ENCODE results near the gene AP2A2. TPM values are rescaled to one million over a fixed set of nuclear protein-coding genes. Genes with fewer than 3 reads are reported as not detected.

Gene AP2A2
- total RNA-seq, 1 donor from 2014 or later: 69.7 TPM

GRCh38 chr11:1003159-1003558, 77.5 kb downstream of the AP2A2 start:
- TF ChIP-seq, protein P1, sequence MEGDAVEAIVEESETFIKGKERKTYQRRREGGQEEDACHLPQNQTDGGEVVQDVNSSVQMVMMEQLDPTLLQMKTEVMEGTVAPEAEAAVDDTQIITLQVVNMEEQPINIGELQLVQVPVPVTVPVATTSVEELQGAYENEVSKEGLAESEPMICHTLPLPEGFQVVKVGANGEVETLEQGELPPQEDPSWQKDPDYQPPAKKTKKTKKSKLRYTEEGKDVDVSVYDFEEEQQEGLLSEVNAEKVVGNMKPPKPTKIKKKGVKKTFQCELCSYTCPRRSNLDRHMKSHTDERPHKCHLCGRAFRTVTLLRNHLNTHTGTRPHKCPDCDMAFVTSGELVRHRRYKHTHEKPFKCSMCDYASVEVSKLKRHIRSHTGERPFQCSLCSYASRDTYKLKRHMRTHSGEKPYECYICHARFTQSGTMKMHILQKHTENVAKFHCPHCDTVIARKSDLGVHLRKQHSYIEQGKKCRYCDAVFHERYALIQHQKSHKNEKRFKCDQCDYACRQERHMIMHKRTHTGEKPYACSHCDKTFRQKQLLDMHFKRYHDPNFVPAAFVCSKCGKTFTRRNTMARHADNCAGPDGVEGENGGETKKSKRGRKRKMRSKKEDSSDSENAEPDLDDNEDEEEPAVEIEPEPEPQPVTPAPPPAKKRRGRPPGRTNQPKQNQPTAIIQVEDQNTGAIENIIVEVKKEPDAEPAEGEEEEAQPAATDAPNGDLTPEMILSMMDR (IDR thresholded peaks at IDR 0.05): no peak
- Mint-ChIP-seq H3K4me3 (ENCODE audit: unreplicated experiment) (no peak overlapping the region), H3K27me3 (ENCODE audit: low read depth) (no peaks in the 10 kb centered on the region), H3K27ac (ENCODE audit: unreplicated experiment) (no peak overlapping the region), H3K9me3 (ENCODE audit: low read depth) (no peaks in the 10 kb centered on the region), H3K4me1 (ENCODE audit: low read depth) (peaks cover 3% of the 10 kb centered on the region), H3K36me3 (ENCODE audit: low read depth) (peaks cover 22% of the 10 kb centered on the region)
- no peak for DNase-seq (ENCODE audit: low spot score)

- no peak for DNase-seq (ENCODE audit: low spot score)
- H3K4me3 Mint-ChIP-seq (ENCODE audit: unreplicated experiment): no peak overlapping the region
- no peaks in the 10 kb centered on the region for H3K27me3 Mint-ChIP-seq (ENCODE audit: low read depth)
- no peaks in the 10 kb centered on the region for H3K9me3 Mint-ChIP-seq (ENCODE audit: low read depth)
- peaks cover 1% of the 10 kb centered on the region for H3K4me1 Mint-ChIP-seq (ENCODE audit: low read depth)
- no peak overlapping the region for H3K27ac Mint-ChIP-seq (ENCODE audit: unreplicated experiment)
- TF ChIP-seq, protein P1 (IDR thresholded peaks at IDR 0.05): no peak
- peaks cover 31% of the 10 kb centered on the region for H3K36me3 Mint-ChIP-seq (ENCODE audit: low read depth)
Measured at GRCh38 chr11:1005928-1006327, 80.3 kb downstream of the AP2A2 start.

GRCh38 chr11:1006762-1007161, 81.1 kb downstream of the AP2A2 start:
- peaks cover 26% of the 10 kb centered on the region for H3K36me3 Mint-ChIP-seq (ENCODE audit: low read depth)
- no peaks in the 10 kb centered on the region for H3K9me3 Mint-ChIP-seq (ENCODE audit: low read depth)
- no peak overlapping the region for H3K27ac Mint-ChIP-seq (ENCODE audit: unreplicated experiment)
- no peak overlapping the region for H3K4me3 Mint-ChIP-seq (ENCODE audit: unreplicated experiment)
- TF ChIP-seq, protein P1 (IDR thresholded peaks at IDR 0.05): no peak
- DNase-seq (ENCODE audit: low spot score): no peak
- no peaks in the 10 kb centered on the region for H3K4me1 Mint-ChIP-seq (ENCODE audit: low read depth)
- no peaks in the 10 kb centered on the region for H3K27me3 Mint-ChIP-seq (ENCODE audit: low read depth)

DNA sequence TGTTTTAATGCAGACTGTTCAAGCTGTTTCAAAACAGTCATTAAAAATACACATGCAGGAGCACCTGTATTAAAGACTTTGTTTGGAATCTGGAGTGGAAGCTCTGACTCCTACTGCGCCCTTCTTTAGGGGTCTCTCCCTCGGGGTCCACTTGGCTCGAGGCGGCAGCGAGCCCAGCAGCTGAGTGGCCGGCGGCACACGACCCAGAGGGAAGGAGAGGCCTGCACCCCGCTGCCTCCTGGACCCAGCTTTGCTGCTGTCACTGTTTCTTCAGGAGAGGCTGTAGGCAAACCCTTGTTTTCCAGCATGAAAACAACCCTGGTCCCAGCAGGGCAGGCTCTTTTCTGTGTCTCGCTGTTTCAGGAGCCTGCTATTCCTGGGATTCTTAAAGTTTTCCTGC, 81.6 kb downstream of the AP2A2 start:
- peaks cover 25% of the 10 kb centered on the region for H3K36me3 Mint-ChIP-seq (ENCODE audit: low read depth)
- H3K9me3 Mint-ChIP-seq (ENCODE audit: low read depth): no peaks in the 10 kb centered on the region
- no peak overlapping the region for H3K4me3 Mint-ChIP-seq (ENCODE audit: unreplicated experiment)
- DNase-seq (ENCODE audit: low spot score): no peak
- no peaks in the 10 kb centered on the region for H3K27me3 Mint-ChIP-seq (ENCODE audit: low read depth)
- no peaks in the 10 kb centered on the region for H3K4me1 Mint-ChIP-seq (ENCODE audit: low read depth)
- H3K27ac Mint-ChIP-seq (ENCODE audit: unreplicated experiment): no peak overlapping the region
- TF ChIP-seq, protein P1 (IDR thresholded peaks at IDR 0.05): no peak

- no peaks in the 10 kb centered on the region for H3K9me3 Mint-ChIP-seq (ENCODE audit: low read depth)
- H3K4me3 Mint-ChIP-seq (ENCODE audit: unreplicated experiment): no peak overlapping the region
- no peaks in the 10 kb centered on the region for H3K27me3 Mint-ChIP-seq (ENCODE audit: low read depth)
- H3K4me1 Mint-ChIP-seq (ENCODE audit: low read depth): no peaks in the 10 kb centered on the region
- no peak overlapping the region for H3K27ac Mint-ChIP-seq (ENCODE audit: unreplicated experiment)
- DNase-seq (ENCODE audit: low spot score): no peak
- TF ChIP-seq, protein P1 (IDR thresholded peaks at IDR 0.05): no peak
- peaks cover 23% of the 10 kb centered on the region for H3K36me3 Mint-ChIP-seq (ENCODE audit: low read depth)
Measured at GRCh38 chr11:1008001-1008802, 82.5 kb downstream of the AP2A2 start.

Measured in chondrocyte (in vitro differentiated cells).